Sigmoid colon (tissue), 3 donors: ENCODE data around the gene TMEM106C.

ENCODE experiments used
- CTCF ChIP-seq, 4 experiments: fragments of 450-650 bp in 3 of 4; fragments of 200-600 bp in 1 of 4; IDR thresholded peaks; one replicate each; pipeline ENCODE4 v1.5.1; 2016 to 2019; ENCODE audit warnings: antibody characterized with exemption in 4 of 4, mild to moderate bottlenecking in 3 of 4, moderate library complexity in 2 of 4
- POLR2A ChIP-seq, 2 donors: fragments of 450-650 bp; IDR thresholded peaks; one replicate each; pipeline ENCODE4 v1.6.1; 2016; ENCODE audit warnings: antibody characterized with exemption in 2 of 2, mild to moderate bottlenecking in 2 of 2, moderate library complexity in 2 of 2

GRCh38 chr12:48017496-48017895, 54.1 kb downstream of the TMEM106C start:
- TF ChIP-seq CTCF (IDR thresholded peaks at IDR 0.05) (no peak), POLR2A (IDR thresholded peaks at IDR 0.05) (no peak)
